AG04449 (cell line): ENCODE results near the gene PDE2A.

Source experiments
- CTCF ChIA-PET: fragments of 350-600 bp; formaldehyde crosslinking; extraction: SDS; loops from one replicate; lab custom pipeline; 2021; ENCODE audit warnings: antibody characterized with exemption; lab: Yijun Ruan, JAX
- POLR2A ChIA-PET: fragments of 400-600, 350-600 bp; formaldehyde crosslinking; extraction: SDS; loops from one replicate; lab custom pipeline; 2020; ENCODE audit warnings: antibody characterized with exemption, inconsistent platforms; lab: Yijun Ruan, JAX
- DNase-seq: peaks from one replicate; pipeline ENCODE4 v3.0.0-alpha.2; 2010; ENCODE audit warnings: low read depth, low spot score
- H3K4me3 ChIP-seq: 2 replicates; pipeline ENCODE4 v1.5.1; 2011; ENCODE audit warnings: low read depth, mild to moderate bottlenecking, control low read depth, low read length
- TF ChIP-seq, protein P1 (sequence below): IDR thresholded peaks from one replicate; pipeline ENCODE4 v1.5.1; 2011; ENCODE audit warnings: mild to moderate bottlenecking, moderate library complexity, low read length, control low read depth, inconsistent platforms; ENCODE audit not compliant: insufficient read depth; ENCODE audit errors: missing control alignments

Gene PDE2A

DNA sequence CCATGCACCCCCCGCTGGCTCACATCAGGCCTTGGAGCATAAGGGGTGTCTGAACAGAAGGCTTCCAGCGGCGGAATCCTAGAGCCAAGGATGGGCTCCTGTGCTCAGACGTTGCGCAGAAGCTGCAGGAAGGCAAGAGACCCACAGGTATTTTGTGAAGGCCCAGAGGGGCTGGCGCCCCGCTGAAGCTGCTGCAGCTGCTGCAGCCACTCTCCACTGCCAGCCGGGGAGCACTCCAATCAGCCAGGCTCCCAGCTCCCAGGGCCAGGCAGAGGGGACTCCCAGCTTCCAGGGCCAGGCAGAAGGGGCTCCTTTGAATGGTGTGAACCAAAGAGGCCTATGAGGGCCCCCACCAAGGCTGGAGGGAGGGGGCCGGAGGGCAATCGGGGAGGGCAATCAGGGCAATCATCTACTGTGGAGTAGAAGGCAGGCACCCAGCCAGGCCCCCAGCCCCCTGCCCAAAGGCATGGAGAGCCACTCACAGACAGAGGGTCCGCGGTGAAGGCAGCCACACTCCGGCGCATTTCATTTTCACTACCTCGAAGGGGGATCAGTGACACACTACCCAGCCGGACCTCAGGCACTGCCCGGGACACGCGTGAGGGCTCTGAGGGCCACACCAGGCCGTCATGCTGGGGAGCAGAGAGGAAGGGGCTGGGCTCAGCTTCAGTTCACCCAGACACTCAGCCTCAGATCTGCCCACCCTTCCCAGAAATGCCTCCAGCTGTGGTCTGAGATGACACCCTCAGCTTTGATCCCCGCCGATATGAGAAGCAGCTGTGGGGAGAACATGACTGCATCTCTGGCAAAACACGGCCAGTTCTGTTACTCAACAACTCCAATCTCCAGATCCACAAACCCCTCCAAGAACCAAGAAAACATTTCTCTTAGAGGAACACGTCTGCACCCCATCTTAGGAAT is 11.6 kb upstream of the PDE2A start:
- ChIA-PET POLR2A (no interaction called here), CTCF (interaction anchor here (0.5 to 10.0 kb wide), 18 partner anchors 8 to 686 kb away, joined by 3 to 116 read pairs (median 4); partner anchors contain the start of genes PDE2A and STARD10)
- H3K4me3 ChIP-seq, result no peak overlapping the region
- TF ChIP-seq, protein P1, sequence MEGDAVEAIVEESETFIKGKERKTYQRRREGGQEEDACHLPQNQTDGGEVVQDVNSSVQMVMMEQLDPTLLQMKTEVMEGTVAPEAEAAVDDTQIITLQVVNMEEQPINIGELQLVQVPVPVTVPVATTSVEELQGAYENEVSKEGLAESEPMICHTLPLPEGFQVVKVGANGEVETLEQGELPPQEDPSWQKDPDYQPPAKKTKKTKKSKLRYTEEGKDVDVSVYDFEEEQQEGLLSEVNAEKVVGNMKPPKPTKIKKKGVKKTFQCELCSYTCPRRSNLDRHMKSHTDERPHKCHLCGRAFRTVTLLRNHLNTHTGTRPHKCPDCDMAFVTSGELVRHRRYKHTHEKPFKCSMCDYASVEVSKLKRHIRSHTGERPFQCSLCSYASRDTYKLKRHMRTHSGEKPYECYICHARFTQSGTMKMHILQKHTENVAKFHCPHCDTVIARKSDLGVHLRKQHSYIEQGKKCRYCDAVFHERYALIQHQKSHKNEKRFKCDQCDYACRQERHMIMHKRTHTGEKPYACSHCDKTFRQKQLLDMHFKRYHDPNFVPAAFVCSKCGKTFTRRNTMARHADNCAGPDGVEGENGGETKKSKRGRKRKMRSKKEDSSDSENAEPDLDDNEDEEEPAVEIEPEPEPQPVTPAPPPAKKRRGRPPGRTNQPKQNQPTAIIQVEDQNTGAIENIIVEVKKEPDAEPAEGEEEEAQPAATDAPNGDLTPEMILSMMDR, result no peak
- no peak for DNase-seq

DNA sequence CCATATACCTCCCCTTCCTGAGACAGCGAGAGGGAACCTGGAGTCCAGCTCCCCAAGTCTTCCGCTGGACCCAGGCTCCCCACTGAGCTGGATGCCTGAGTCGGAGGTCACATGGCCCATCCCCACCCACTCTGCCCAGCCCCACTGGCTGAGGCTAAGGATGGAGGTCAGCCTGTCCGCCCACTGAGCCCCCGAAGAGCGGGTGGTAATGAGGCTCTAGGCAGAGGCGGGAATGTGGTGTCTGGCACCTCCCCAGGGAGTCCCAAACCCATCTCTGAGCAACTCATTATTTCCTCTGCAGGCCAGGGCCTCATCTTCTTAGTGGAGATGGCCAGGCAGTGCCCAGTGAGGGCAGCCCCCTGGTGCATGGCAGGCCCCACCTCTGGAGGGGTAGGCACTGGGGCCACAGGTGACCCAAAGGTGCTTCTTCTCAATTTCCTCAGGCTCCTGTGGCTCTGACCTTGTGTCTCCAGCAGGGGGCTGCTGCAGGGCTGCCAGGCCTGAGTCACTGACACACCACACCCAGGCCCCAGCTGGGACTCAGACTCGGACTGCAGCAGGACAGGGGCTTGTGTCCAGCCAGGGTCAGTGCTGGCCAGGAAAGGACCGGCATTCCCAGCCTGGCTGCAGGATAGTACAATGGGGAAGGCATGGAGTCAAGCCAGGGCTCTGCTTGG is 10.2 kb upstream of the PDE2A start:
- POLR2A ChIA-PET, result no interaction called here
- CTCF ChIA-PET, result interaction anchor here (0.6 to 10.0 kb wide), 47 partner anchors 8 to 606 kb away, joined by 3 to 116 read pairs (median 4); partner anchors contain the start of genes PDE2A and STARD10
- no peak for DNase-seq
- H3K4me3 ChIP-seq, result no peak overlapping the region
- TF ChIP-seq, protein P1, result peak; percentile 74

DNA sequence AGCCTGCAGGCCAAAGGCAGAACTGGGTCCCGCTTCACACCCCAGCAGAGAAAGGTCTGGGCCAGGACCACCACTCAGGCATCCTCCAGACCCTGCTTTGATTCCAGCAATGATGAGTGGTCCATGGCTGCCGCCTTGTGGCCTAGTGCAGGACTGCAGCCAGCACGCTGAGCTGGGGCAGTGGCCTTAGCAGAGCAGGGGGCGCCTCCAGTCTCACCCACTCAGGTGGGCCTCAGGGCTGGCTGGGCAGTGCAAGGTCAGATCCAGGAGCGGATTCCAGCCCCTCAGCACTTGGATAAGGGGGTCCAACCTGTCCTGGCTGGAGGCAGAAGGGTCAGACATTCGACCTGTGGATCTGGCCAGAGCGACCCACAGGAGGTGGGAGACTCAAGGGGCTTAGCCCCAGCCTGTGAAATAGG is 9.6 kb upstream of the PDE2A start:
- DNase-seq, result no peak
- CTCF ChIA-PET, result interaction anchor here (0.6 to 10.0 kb wide), 44 partner anchors 9 to 605 kb away, joined by 3 to 116 read pairs (median 4); partner anchors contain the start of genes PDE2A and STARD10

DNA sequence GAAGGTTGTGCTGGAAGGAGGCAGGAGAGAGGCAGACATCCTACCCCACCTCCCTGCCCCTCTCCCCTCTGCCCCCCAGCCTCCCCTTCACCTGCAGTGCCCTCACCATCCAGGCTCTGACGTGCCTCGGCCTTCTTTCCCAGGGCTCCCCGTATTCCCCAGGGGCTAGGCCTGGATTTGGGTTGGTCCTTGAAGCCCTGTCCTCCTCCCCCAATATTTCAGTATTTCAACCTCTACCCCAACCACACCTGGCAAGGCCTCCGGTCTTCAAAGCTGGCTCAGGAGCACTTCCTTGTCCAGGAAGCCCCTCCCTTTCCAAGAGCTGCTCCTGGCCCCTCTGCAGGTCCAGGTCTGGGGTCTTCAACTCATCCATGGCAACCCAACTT is 8.6 kb upstream of the PDE2A start:
- ChIA-PET CTCF (interaction anchor here (0.6 to 10.0 kb wide), 23 partner anchors 9 to 496 kb away, joined by 3 to 116 read pairs (median 6); partner anchors contain the start of gene PDE2A), POLR2A (no interaction called here)
- no peak for DNase-seq

More for the DNA sequence above, 9.6 kb upstream of the PDE2A start:
- POLR2A ChIA-PET, result no interaction called here
- no peak overlapping the region for H3K4me3 ChIP-seq
- TF ChIP-seq, protein P1, result peak; percentile 93

DNA sequence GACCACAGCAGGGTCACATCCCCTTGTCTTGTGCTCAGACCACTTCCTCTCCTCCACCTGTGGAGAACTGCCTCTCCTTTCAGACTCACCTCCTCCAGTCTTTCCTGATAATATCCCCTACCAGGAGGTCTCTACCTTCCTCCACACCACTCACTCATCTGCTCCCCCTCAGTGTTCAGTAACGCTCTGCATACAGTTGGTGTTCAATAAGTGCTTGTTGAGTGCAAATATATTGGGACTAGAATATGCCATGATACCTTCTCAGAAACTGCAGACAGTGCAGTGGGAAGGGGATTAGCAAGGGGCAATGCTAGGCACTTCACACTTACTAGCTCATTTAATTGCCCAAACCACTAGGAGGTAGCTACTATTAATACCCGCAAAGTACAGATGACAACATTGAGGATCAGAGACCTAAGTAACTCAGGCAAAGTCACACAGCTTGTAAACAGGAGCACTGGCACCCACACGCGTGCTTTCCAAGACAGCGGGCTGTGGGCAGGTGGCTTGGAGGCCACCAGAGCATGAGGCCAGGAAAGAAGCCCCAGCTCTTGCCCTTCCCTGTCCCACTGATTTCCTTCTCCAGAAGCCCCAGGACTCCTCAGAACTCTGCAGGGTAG is 8.1 kb upstream of the PDE2A start:
- ChIA-PET POLR2A (no interaction called here), CTCF (interaction anchor here (0.8 to 10.0 kb wide), 17 partner anchors 9 to 496 kb away, joined by 3 to 116 read pairs (median 10); partner anchors contain the start of gene PDE2A)
- TF ChIP-seq, protein P1, result no peak
- no peak for DNase-seq
- H3K4me3 ChIP-seq, result no peak overlapping the region

More for the DNA sequence above, 8.6 kb upstream of the PDE2A start:
- TF ChIP-seq, protein P1, result no peak
- H3K4me3 ChIP-seq, result no peak overlapping the region
